Caco-2 (cell line): ENCODE results near the gene PRR15L. TPM values are rescaled to one million over a fixed set of nuclear protein-coding genes. Genes with fewer than 3 reads are reported as not detected.

Source experiments
- BruUV-seq: library from RNA; stranded (reverse); fragments of 400-500 nt; replicated peaks from 2 replicates; lab custom pipeline; 2021; lab: Mats Ljungman, UMichigan
- CTCF ChIA-PET: fragments of 300-600 bp; sonication (Branson Sonifier 250); formaldehyde crosslinking; loops from one replicate; lab custom pipeline; 2022; ENCODE audit warnings: antibody characterized with exemption; lab: Charles Lee
- POLR2A ChIA-PET: fragments of 300-600 bp; sonication (Branson Sonifier 250); formaldehyde crosslinking; loops from one replicate; lab custom pipeline; 2022; ENCODE audit warnings: antibody characterized with exemption; lab: Charles Lee
- DNase-seq, 2 experiments: peaks; one replicate each; pipeline versions ENCODE4 v3.0.0 to v3.0.0-alpha.2; 2020 to 2022
- H3K27me3 ChIP-seq: replicated peaks from 2 replicates; pipeline ENCODE4 v1.6.0; 2011; ENCODE audit warnings: low read length; ENCODE audit not compliant: control insufficient read depth, insufficient read depth
- H3K36me3 ChIP-seq: 2 replicates; pipeline ENCODE4 v1.5.1; 2011; ENCODE audit warnings: low read length; ENCODE audit not compliant: control insufficient read depth, insufficient read depth
- H3K4me1 ChIP-seq: fragments of 250-450 bp; sonication (Bioruptor Pico); 2 replicates; pipeline ENCODE4 v1.5.1; 2020; ENCODE audit warnings: mild to moderate bottlenecking
- H3K4me3 ChIP-seq: 2 replicates; pipeline ENCODE4 v1.5.1; 2011; ENCODE audit warnings: low read depth, mild to moderate bottlenecking, control low read depth, low read length
- H3K9me3 ChIP-seq: fragments of 250-450 bp; sonication (Bioruptor Pico); 2 replicates; pipeline ENCODE4 v1.5.1; 2020; ENCODE audit warnings: mild to moderate bottlenecking, moderate library complexity
- H3K27ac Mint-ChIP-seq: one replicate; pipeline ENCODE4 v1.8.0; 2022; ENCODE audit warnings: mixed read lengths; ENCODE audit not compliant: unreplicated experiment
- H3K27me3 Mint-ChIP-seq: one replicate; pipeline ENCODE4 v1.8.0; 2022; ENCODE audit warnings: mixed read lengths; ENCODE audit not compliant: insufficient read depth, unreplicated experiment
- H3K36me3 Mint-ChIP-seq: one replicate; pipeline ENCODE4 v1.8.0; 2022; ENCODE audit warnings: mild to moderate bottlenecking, mixed read lengths; ENCODE audit not compliant: insufficient read depth, unreplicated experiment
- H3K4me1 Mint-ChIP-seq: one replicate; pipeline ENCODE4 v1.8.0; 2022; ENCODE audit warnings: low read depth, mixed read lengths; ENCODE audit not compliant: unreplicated experiment
- H3K4me3 Mint-ChIP-seq: one replicate; pipeline ENCODE4 v1.8.0; 2022; ENCODE audit warnings: mild to moderate bottlenecking, moderate library complexity, mixed read lengths; ENCODE audit not compliant: unreplicated experiment
- H3K9me3 Mint-ChIP-seq: one replicate; pipeline ENCODE4 v1.8.0; 2022; ENCODE audit warnings: mixed read lengths; ENCODE audit not compliant: unreplicated experiment
- CTCF ChIP-seq, 2 experiments: fragments of 200-600 bp in 1 of 2; IDR thresholded peaks; 1 replicate in 1 of 2; 2 replicates in 1 of 2; pipeline versions ENCODE4 v1.5.1 to v1.8.0; 2011 to 2022; ENCODE audit warnings: antibody characterized with exemption in 1 of 2, control low read depth in 1 of 2, inconsistent platforms in 1 of 2, low read depth in 1 of 2, low read length in 1 of 2, mild to moderate bottlenecking in 1 of 2, moderate library complexity in 1 of 2; ENCODE audit not compliant: insufficient read depth in 1 of 2, severe bottlenecking in 1 of 2, unreplicated experiment in 1 of 2
- intact Hi-C: fragments of 100-400 bp; cut with micrococcal nuclease; formaldehyde crosslinking; loops from one replicate; pipeline ENCODE4 v1.10.0; 2022; ENCODE audit not compliant: unreplicated experiment
- total RNA-seq: library from RNA; stranded (reverse); gene quantifications from 2 replicates; pipeline ENCODE4 v1.2.3, GENCODE V29; 2022

Gene PRR15L
- total RNA-seq, 1 experiment from 2014 or later, result 24.3 TPM

- Mint-ChIP-seq H3K4me3 (no peak overlapping the region), H3K9me3 (no peaks in the 10 kb centered on the region), H3K27ac (no peak overlapping the region), H3K4me1 (no peaks in the 10 kb centered on the region), H3K27me3 (peaks cover 2% of the 10 kb centered on the region), H3K36me3 (no peaks in the 10 kb centered on the region)
- BruUV-seq, result no TSS peak
- TF ChIP-seq CTCF (IDR thresholded peaks at IDR 0.05; ENCODE audit: insufficient read depth in 1 of 2, low read depth in 1 of 2, low read length in 1 of 2, severe bottlenecking in 1 of 2, unreplicated experiment in 1 of 2), result no peak
- H3K9me3 ChIP-seq, result no peaks in the 10 kb centered on the region
- no peaks in the 10 kb centered on the region for H3K27me3 ChIP-seq
- H3K4me3 ChIP-seq, result no peak overlapping the region
- H3K36me3 ChIP-seq, result no peaks in the 10 kb centered on the region
- ChIA-PET CTCF (interaction anchor here (0.9 to 1.7 kb wide), 6 partner anchors 9 to 51 kb away, joined by 3 to 5 read pairs (median 4); partner anchors contain the start of genes CDK5RAP3 and PNPO), POLR2A (interaction anchor here (3.1 kb wide), 1 partner anchor 24 kb away, joined by 7 read pairs; the partner anchor contains the start of gene CDK5RAP3)
- intact Hi-C loops, result no loop called here
- DNase-seq, result no peak
- H3K4me1 ChIP-seq, result no peaks in the 10 kb centered on the region
These were observed 36.3 kb upstream of the PRR15L start for GRCh38 chr17:47993964-47994363.

GRCh38 chr17:47993031-47993564 lies 35.4 kb upstream of the PRR15L start:
- no peaks in the 10 kb centered on the region for H3K4me1 Mint-ChIP-seq
- Histone ChIP-seq H3K9me3 (no peaks in the 10 kb centered on the region), H3K27me3 (no peaks in the 10 kb centered on the region), H3K4me1 (no peaks in the 10 kb centered on the region), H3K36me3 (no peaks in the 10 kb centered on the region), H3K4me3 (no peak overlapping the region)
- no peaks in the 10 kb centered on the region for H3K9me3 Mint-ChIP-seq
- no peaks in the 10 kb centered on the region for H3K36me3 Mint-ChIP-seq
- DNase-seq, result no peak
- no TSS peak for BruUV-seq
- H3K4me3 Mint-ChIP-seq, result no peak overlapping the region
- H3K27me3 Mint-ChIP-seq, result peaks cover 2% of the 10 kb centered on the region
- TF ChIP-seq CTCF (IDR thresholded peaks at IDR 0.05; ENCODE audit: insufficient read depth in 1 of 2, low read depth in 1 of 2, low read length in 1 of 2, severe bottlenecking in 1 of 2, unreplicated experiment in 1 of 2), result no peak
- POLR2A ChIA-PET, result no interaction called here
- intact Hi-C loops, result no loop called here
- CTCF ChIA-PET, result interaction anchor here (0.6 to 1.7 kb wide), 7 partner anchors 9 to 51 kb away, joined by 3 to 5 read pairs (median 3); partner anchors contain the start of genes CDK5RAP3 and PNPO
- H3K27ac Mint-ChIP-seq, result no peak overlapping the region

GRCh38 chr17:47992216-47992615 lies 34.5 kb upstream of the PRR15L start:
- H3K27ac Mint-ChIP-seq, result no peak overlapping the region
- H3K27me3 Mint-ChIP-seq, result peaks cover 2% of the 10 kb centered on the region
- H3K4me3 Mint-ChIP-seq, result no peak overlapping the region
- CTCF ChIA-PET, result interaction anchor here (1.5 kb wide), 1 partner anchor 50 kb away, joined by 5 read pairs; the partner anchor contains the start of gene PNPO
- DNase-seq, result no peak
- no peaks in the 10 kb centered on the region for H3K9me3 ChIP-seq
- H3K4me1 ChIP-seq, result no peaks in the 10 kb centered on the region
- H3K36me3 ChIP-seq, result no peaks in the 10 kb centered on the region
- H3K4me3 ChIP-seq, result no peak overlapping the region
- no peak for TF ChIP-seq CTCF (IDR thresholded peaks at IDR 0.05; ENCODE audit: insufficient read depth in 1 of 2, low read depth in 1 of 2, low read length in 1 of 2, severe bottlenecking in 1 of 2, unreplicated experiment in 1 of 2)
- no peaks in the 10 kb centered on the region for H3K9me3 Mint-ChIP-seq
- BruUV-seq, result no TSS peak
- no peaks in the 10 kb centered on the region for H3K36me3 Mint-ChIP-seq
- H3K4me1 Mint-ChIP-seq, result peaks cover 5% of the 10 kb centered on the region
- H3K27me3 ChIP-seq, result no peaks in the 10 kb centered on the region
- intact Hi-C loops, result no loop called here
- POLR2A ChIA-PET, result no interaction called here
